ENCODE measurements around the gene UPF2. TPM values are rescaled to one million over a fixed set of nuclear protein-coding genes. Genes with fewer than 3 reads are reported as not detected.

The UPF2 gene
- total RNA-seq, 1 donor from 2014 or later: 7.9 TPM

GRCh38 chr10:11877591-11877905 is 165.1 kb downstream of the UPF2 start:
- H3K27me3 ChIP-seq: no peaks in the 10 kb centered on the region
- H3K27ac ChIP-seq: no peak overlapping the region
- no peaks in the 10 kb centered on the region for H3K9me3 ChIP-seq
- intact Hi-C loops (cut with DNase I): no loop called here
- no peaks in the 10 kb centered on the region for H3K36me3 ChIP-seq
- H3K4me3 ChIP-seq: no peak overlapping the region
- no peaks in the 10 kb centered on the region for H3K4me1 ChIP-seq
- no peak for DNase-seq (ENCODE audit: low spot score in 2 of 2)
- TF ChIP-seq CTCF (IDR thresholded peaks at IDR 0.05): no peak

- no peak for DNase-seq (ENCODE audit: low spot score in 2 of 2)
- Histone ChIP-seq H3K9me3 (no peaks in the 10 kb centered on the region), H3K27me3 (no peaks in the 10 kb centered on the region), H3K36me3 (no peaks in the 10 kb centered on the region), H3K27ac (no peak overlapping the region), H3K4me1 (no peaks in the 10 kb centered on the region), H3K4me3 (no peak overlapping the region)
- intact Hi-C loops (cut with DNase I): no loop called here
- no peak for TF ChIP-seq CTCF (IDR thresholded peaks at IDR 0.05)
Observed at GRCh38 chr10:11876805-11877590, 165.6 kb downstream of the UPF2 start.

- TF ChIP-seq CTCF (IDR thresholded peaks at IDR 0.05): no peak
- Histone ChIP-seq H3K27ac (no peak overlapping the region), H3K4me1 (no peaks in the 10 kb centered on the region), H3K36me3 (no peaks in the 10 kb centered on the region), H3K9me3 (no peaks in the 10 kb centered on the region), H3K4me3 (no peak overlapping the region), H3K27me3 (no peaks in the 10 kb centered on the region)
- intact Hi-C loops (cut with DNase I): no loop called here
- DNase-seq (ENCODE audit: low spot score in 2 of 2): no peak
Observed at GRCh38 chr10:11876324-11876723, 166.3 kb downstream of the UPF2 start.

- Histone ChIP-seq H3K27me3 (no peaks in the 10 kb centered on the region), H3K27ac (no peak overlapping the region)
Observed at GRCh38 chr10:11875494-11876281, 166.9 kb downstream of the UPF2 start.

More at GRCh38 chr10:11875494-11876281, 166.9 kb downstream of the UPF2 start:
- Histone ChIP-seq H3K9me3 (no peaks in the 10 kb centered on the region), H3K4me1 (no peaks in the 10 kb centered on the region), H3K4me3 (no peak overlapping the region), H3K36me3 (no peaks in the 10 kb centered on the region)
- intact Hi-C loops (cut with DNase I): no loop called here
- TF ChIP-seq CTCF (IDR thresholded peaks at IDR 0.05): no peak
- peak in 1 of 2 donors; percentile 81 for DNase-seq (ENCODE audit: low spot score in 2 of 2)
